ENCODE data around the gene ECM1. TPM values are rescaled to one million over a fixed set of nuclear protein-coding genes. Genes with fewer than 3 reads are reported as not detected.

The ECM1 gene
- total and polyA plus RNA-seq, 2 donors (not counting 3 experiments of a cell fraction or from before 2014, with no cell fraction given): 7.2 to 16.6 TPM

- Histone ChIP-seq H3K4me1 (ENCODE audit: control insufficient read depth, extremely low read depth, insufficient read depth, low read length) (peaks cover 7% of the 10 kb centered on the region), H3K79me2 (ENCODE audit: control insufficient read depth, insufficient read depth, low read length) (no peaks in the 10 kb centered on the region), H3K9me3 (replicated peaks; ENCODE audit: control insufficient read depth, insufficient read depth, low read length) (no peaks in the 10 kb centered on the region), H2AFZ (ENCODE audit: low read depth, low read length) (peak overlapping the region; percentile 68), H3K4me2 (ENCODE audit: insufficient read depth, low read length) (no peak overlapping the region), H3K9me1 (replicated peaks; ENCODE audit: control insufficient read depth, extremely low read depth, insufficient read depth, low read length) (no peaks in the 10 kb centered on the region), H3K9ac (replicated peaks; ENCODE audit: extremely low read depth, insufficient read depth, low read length) (no peak overlapping the region), H3K4me3 (replicated peaks in 1 of 3; ENCODE audit: insufficient read depth in 1 of 3, low read depth in 1 of 3, low read length in 3 of 3) (no peak overlapping the region), H3K36me3 (ENCODE audit: control insufficient read depth in 2 of 2, extremely low read depth in 1 of 2, insufficient read depth in 2 of 2, low read length in 2 of 2) (no peaks in the 10 kb centered on the region), H3K27ac (ENCODE audit: insufficient read depth, low read depth, low read length) (no peak overlapping the region), H4K20me1 (replicated peaks; ENCODE audit: control insufficient read depth, extremely low read depth, insufficient read depth, low read length) (no peaks in the 10 kb centered on the region), H3K27me3 (ENCODE audit: control insufficient read depth in 2 of 2, insufficient read depth in 2 of 2, low read length in 2 of 2) (no peaks in the 10 kb centered on the region)
- no TSS peak for BruUV-seq (replicated peaks)
- dilution Hi-C loops (cut with MboI; ENCODE audit: extremely low pct_ligation_motif_present, low sequenced_read_pairs): no loop called here
- ChIA-PET CTCF (interaction anchor here (1.4 kb wide), 1 partner anchor 10 kb away, joined by 3 read pairs; no protein-coding TSS in a partner anchor), POLR2A (no interaction called here)
- FAIRE-seq (no peak), DNase-seq (ENCODE audit: low read depth, low spot score) (no peak)
- TF ChIP-seq, protein P1, sequence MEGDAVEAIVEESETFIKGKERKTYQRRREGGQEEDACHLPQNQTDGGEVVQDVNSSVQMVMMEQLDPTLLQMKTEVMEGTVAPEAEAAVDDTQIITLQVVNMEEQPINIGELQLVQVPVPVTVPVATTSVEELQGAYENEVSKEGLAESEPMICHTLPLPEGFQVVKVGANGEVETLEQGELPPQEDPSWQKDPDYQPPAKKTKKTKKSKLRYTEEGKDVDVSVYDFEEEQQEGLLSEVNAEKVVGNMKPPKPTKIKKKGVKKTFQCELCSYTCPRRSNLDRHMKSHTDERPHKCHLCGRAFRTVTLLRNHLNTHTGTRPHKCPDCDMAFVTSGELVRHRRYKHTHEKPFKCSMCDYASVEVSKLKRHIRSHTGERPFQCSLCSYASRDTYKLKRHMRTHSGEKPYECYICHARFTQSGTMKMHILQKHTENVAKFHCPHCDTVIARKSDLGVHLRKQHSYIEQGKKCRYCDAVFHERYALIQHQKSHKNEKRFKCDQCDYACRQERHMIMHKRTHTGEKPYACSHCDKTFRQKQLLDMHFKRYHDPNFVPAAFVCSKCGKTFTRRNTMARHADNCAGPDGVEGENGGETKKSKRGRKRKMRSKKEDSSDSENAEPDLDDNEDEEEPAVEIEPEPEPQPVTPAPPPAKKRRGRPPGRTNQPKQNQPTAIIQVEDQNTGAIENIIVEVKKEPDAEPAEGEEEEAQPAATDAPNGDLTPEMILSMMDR (IDR thresholded peaks at IDR 0.05; ENCODE audit: extremely low read depth in 1 of 2, insufficient read depth in 1 of 2, low read depth in 1 of 2, low read length in 2 of 2): no peak
- no peak for TF ChIP-seq JUN (IDR thresholded peaks at IDR 0.05; ENCODE audit: borderline replicate concordance, insufficient read depth, insufficient read length, low read depth)
- no peak for TF ChIP-seq GATA2 (IDR thresholded peaks at IDR 0.05; ENCODE audit: insufficient read depth, insufficient read length, low read depth, low read length)
- TF ChIP-seq MYC (IDR thresholded peaks at IDR 0.05; ENCODE audit: low read depth, low read length): no peak
- no peak for TF ChIP-seq MAX (IDR thresholded peaks at IDR 0.05; ENCODE audit: insufficient read depth, insufficient read length)
- no peak for TF ChIP-seq POLR2A (IDR thresholded peaks at IDR 0.05; ENCODE audit: low read depth, low read length)
- no peak for TF ChIP-seq POLR2AphosphoS5 (IDR thresholded peaks at IDR 0.05; ENCODE audit: insufficient read depth, low read depth, low read length)
- no peak for TF ChIP-seq EZH2 (IDR thresholded peaks at IDR 0.05; ENCODE audit: borderline replicate concordance, low read depth, low read length, severe bottlenecking)
- no peak for TF ChIP-seq FOS (IDR thresholded peaks at IDR 0.05; ENCODE audit: borderline replicate concordance, insufficient read depth, low read length)
- intact Hi-C loops (cut with micrococcal nuclease): no loop called here
Measured at GRCh38 chr1:150484861-150485260, 23.0 kb upstream of the ECM1 start.
